Measurements from ENCODE around the gene CYBA.

Gene CYBA

DNA sequence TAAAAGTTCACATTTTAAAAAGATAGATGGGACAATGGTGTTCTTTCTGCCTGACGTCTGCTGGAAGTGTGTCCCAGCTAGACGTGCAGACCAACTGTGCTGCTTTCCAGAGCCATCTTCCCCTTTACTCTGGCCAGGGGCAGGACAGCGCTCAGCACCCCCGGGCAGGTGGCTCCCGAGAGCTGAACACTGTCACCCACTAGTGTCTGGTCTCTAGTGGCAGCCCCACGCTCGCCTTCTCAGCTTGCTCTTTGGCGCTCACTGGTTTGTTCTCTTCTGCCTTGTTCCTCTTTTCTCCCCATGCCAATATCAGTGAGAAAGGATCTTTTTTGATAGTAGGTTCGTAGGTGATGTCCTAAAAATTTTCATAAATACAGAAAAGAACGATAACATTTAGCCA, 54.9 kb downstream of the CYBA start:
- in situ Hi-C loops (cut with HindIII; ENCODE audit: low sequenced_read_pairs): no loop called here

DNA sequence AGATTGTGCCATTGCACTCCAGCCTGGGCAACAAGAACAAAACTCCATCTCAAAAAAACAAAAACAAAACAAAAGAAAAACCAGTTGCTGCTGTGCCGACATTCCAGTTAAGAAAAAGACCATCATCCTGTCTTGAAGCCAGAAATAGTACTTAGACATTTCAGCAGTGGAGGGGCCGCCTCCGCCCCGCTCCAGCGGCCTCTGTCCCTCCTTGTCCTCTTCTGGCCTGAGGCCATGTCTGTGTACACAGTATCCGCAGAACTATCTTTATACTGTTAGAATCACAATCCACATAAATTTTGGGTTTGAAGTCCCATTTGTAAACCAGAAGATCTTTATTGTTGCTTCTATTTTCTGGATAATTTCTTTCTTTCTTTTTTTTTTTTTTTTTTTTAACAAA, 55.8 kb downstream of the CYBA start:
- in situ Hi-C loops (cut with HindIII; ENCODE audit: low sequenced_read_pairs): no loop called here

DNA sequence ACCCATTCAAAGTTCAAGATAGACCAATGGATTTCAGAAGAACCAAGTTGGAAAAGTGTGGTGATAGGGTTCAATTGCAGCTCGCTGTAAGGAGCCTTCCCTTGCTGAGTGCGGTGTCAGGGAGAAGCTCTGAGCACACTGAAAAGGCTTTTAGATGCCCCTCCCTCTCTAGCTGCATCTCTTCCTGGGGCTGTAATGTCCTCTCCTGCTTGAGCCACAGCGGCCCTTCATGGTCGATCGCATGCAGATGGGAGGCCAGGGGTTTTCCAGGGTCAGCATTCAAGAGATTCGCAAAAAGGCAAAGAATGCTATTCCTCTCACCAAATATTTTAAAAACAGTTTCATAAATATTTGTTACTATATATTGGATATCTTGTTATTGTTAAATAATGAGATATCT, 56.9 kb downstream of the CYBA start:
- in situ Hi-C loops (cut with HindIII; ENCODE audit: low sequenced_read_pairs): no loop called here

DNA sequence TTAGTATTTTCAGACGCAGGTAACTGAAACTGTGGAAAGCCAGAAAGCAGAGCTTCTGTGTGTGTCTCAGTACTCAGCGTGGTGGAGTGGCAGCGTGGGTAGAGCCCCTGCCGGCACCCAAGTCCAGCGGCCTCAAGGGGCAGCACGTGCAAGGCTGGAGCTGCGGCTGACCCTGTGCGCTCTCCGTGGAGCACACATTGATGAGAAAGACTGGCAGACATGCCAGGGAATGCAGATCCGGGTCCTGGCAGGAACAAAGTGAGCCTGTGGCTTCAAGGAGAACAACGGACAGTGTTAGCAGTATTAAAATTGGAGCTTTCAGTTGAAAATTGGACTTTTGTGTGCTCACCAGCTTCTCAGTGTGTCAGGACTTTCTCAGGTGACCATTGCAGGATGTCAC, 57.4 kb downstream of the CYBA start:
- in situ Hi-C loops (cut with HindIII; ENCODE audit: low sequenced_read_pairs): no loop called here
